Memory B cell (primary cell): ENCODE results near the gene IFNA21.
"Not testable (repeated sequence)": the region's sequence is repeated elsewhere in the genome, so short reads cannot be mapped to it uniquely, and the experiment has no call there.

Experiments used
- ATAC-seq: fragments of 150-1000 bp; cut with Tn5 transposase; 2 replicates; pipeline ENCODE4 v1.10.0; 2021; ENCODE audit warnings: low read depth, mild to moderate bottlenecking, moderate library complexity
- DNase-seq, 2 donors: peaks; one replicate each; pipeline ENCODE4 v3.0.0; 2022; ENCODE audit warnings: low spot score in 2 of 2
- H3K27ac Mint-ChIP-seq: one replicate; pipeline ENCODE4 v1.8.0; 2022; ENCODE audit warnings: mild to moderate bottlenecking, moderate library complexity, mixed read lengths
- H3K27me3 Mint-ChIP-seq: one replicate; pipeline ENCODE4 v1.8.0; 2022; ENCODE audit warnings: mixed read lengths
- H3K36me3 Mint-ChIP-seq: one replicate; pipeline ENCODE4 v1.8.0; 2022; ENCODE audit warnings: mild to moderate bottlenecking, mixed read lengths
- H3K4me1 Mint-ChIP-seq: one replicate; pipeline ENCODE4 v1.8.0; 2022; ENCODE audit warnings: mixed read lengths
- H3K4me3 Mint-ChIP-seq: one replicate; pipeline ENCODE4 v1.8.0; 2022; ENCODE audit warnings: mild to moderate bottlenecking, moderate library complexity, mixed read lengths
- H3K9me3 Mint-ChIP-seq: one replicate; pipeline ENCODE4 v1.8.0; 2022; ENCODE audit warnings: mixed read lengths

Gene IFNA21

GRCh38 chr9:21171351-21171750, 4.9 kb upstream of the IFNA21 start:
- no peak overlapping the region for H3K27ac Mint-ChIP-seq
- no peaks in the 10 kb centered on the region for H3K4me1 Mint-ChIP-seq
- DNase-seq (no peak), ATAC-seq (no peak)
- H3K9me3 Mint-ChIP-seq, result no peaks in the 10 kb centered on the region
- H3K36me3 Mint-ChIP-seq, result no peaks in the 10 kb centered on the region
- no peak overlapping the region for H3K4me3 Mint-ChIP-seq
- peaks cover 2% of the 10 kb centered on the region for H3K27me3 Mint-ChIP-seq

- Mint-ChIP-seq H3K9me3 (no peaks in the 10 kb centered on the region), H3K27me3 (peaks cover 2% of the 10 kb centered on the region), H3K36me3 (no peaks in the 10 kb centered on the region), H3K4me3 (no peak overlapping the region), H3K27ac (no peak overlapping the region), H3K4me1 (no peaks in the 10 kb centered on the region)
- ATAC-seq (no peak), DNase-seq (no peak)
Observed at GRCh38 chr9:21165516-21165915, 944 bp downstream of the IFNA21 start.

GRCh38 chr9:21160178-21160577, 6.3 kb downstream of the IFNA21 start:
- peaks cover 3% of the 10 kb centered on the region for H3K9me3 Mint-ChIP-seq
- H3K27ac Mint-ChIP-seq, result no peak overlapping the region
- DNase-seq (no peak), ATAC-seq (peak; percentile 51)
- peaks cover 7% of the 10 kb centered on the region for H3K4me1 Mint-ChIP-seq
- peaks cover 3% of the 10 kb centered on the region for H3K36me3 Mint-ChIP-seq
- H3K27me3 Mint-ChIP-seq, result peaks cover 2% of the 10 kb centered on the region
- no peak overlapping the region for H3K4me3 Mint-ChIP-seq

GRCh38 chr9:21155501-21155900, 11.0 kb downstream of the IFNA21 start:
- Mint-ChIP-seq H3K4me3 (no peak overlapping the region), H3K27me3 (peaks cover 8% of the 10 kb centered on the region), H3K36me3 (peaks cover 3% of the 10 kb centered on the region), H3K9me3 (peaks cover 3% of the 10 kb centered on the region), H3K27ac (no peak overlapping the region), H3K4me1 (peaks cover 9% of the 10 kb centered on the region)
- ATAC-seq (no peak), DNase-seq (no peak)

GRCh38 chr9:21154018-21154608, 12.3 kb downstream of the IFNA21 start:
- Mint-ChIP-seq H3K4me3 (no peak overlapping the region), H3K27me3 (peaks cover 11% of the 10 kb centered on the region), H3K27ac (no peak overlapping the region), H3K36me3 (peaks cover 5% of the 10 kb centered on the region), H3K9me3 (peaks cover 3% of the 10 kb centered on the region), H3K4me1 (peaks cover 4% of the 10 kb centered on the region)
- ATAC-seq (no peak), DNase-seq (no peak)

- peaks cover 3% of the 10 kb centered on the region for H3K9me3 Mint-ChIP-seq
- H3K4me3 Mint-ChIP-seq, result no peak overlapping the region
- H3K27ac Mint-ChIP-seq, result no peak overlapping the region
- DNase-seq (no peak), ATAC-seq (no peak)
- H3K4me1 Mint-ChIP-seq, result peaks cover 2% of the 10 kb centered on the region
- peaks cover 6% of the 10 kb centered on the region for H3K36me3 Mint-ChIP-seq
- H3K27me3 Mint-ChIP-seq, result peaks cover 9% of the 10 kb centered on the region
Observed at GRCh38 chr9:21153336-21154017, 13.0 kb downstream of the IFNA21 start.

- peak overlapping the region; percentile 7 for H3K4me3 Mint-ChIP-seq
- DNase-seq, result no peak
- H3K4me1 Mint-ChIP-seq, result peaks cover 6% of the 10 kb centered on the region
- H3K27me3 Mint-ChIP-seq, result no peaks in the 10 kb centered on the region
- no peak overlapping the region for H3K27ac Mint-ChIP-seq
- H3K9me3 Mint-ChIP-seq, result no peaks in the 10 kb centered on the region
- peak; percentile 53 for ATAC-seq
- peaks cover 2% of the 10 kb centered on the region for H3K36me3 Mint-ChIP-seq
Observed at GRCh38 chr9:21144603-21145002, 21.9 kb downstream of the IFNA21 start.

GRCh38 chr9:21141427-21141882, 25.0 kb downstream of the IFNA21 start, which contains the start of gene IFNW1:
IFNW1 (minus strand) TSS chr9:21141832; CDS start chr9:21141570, 262 bp downstream.
- H3K4me3 Mint-ChIP-seq, result no peak within 1 kb of the TSS
- ATAC-seq (no peak), DNase-seq (no peak)
- no peaks in the 10 kb centered on the region for H3K36me3 Mint-ChIP-seq
- H3K9me3 Mint-ChIP-seq, result no peaks in the 10 kb centered on the region
- H3K4me1 Mint-ChIP-seq, result peaks cover 6% of the 10 kb centered on the region
- H3K27me3 Mint-ChIP-seq, result no peaks in the 10 kb centered on the region
- H3K27ac Mint-ChIP-seq, result no peak within 1 kb of the TSS

GRCh38 chr9:21137020-21137419, 29.4 kb downstream of the IFNA21 start:
- no peaks in the 10 kb centered on the region for H3K36me3 Mint-ChIP-seq
- no peaks in the 10 kb centered on the region for H3K4me1 Mint-ChIP-seq
- no peak for ATAC-seq
- no peaks in the 10 kb centered on the region for H3K9me3 Mint-ChIP-seq
- no peak for DNase-seq
- H3K27me3 Mint-ChIP-seq, result peaks cover 7% of the 10 kb centered on the region
- no peak overlapping the region for H3K4me3 Mint-ChIP-seq
- no peak overlapping the region for H3K27ac Mint-ChIP-seq

GRCh38 chr9:21135736-21136135, 30.7 kb downstream of the IFNA21 start:
- no peaks in the 10 kb centered on the region for H3K36me3 Mint-ChIP-seq
- H3K4me3 Mint-ChIP-seq, result no peak overlapping the region
- DNase-seq (no peak), ATAC-seq (no peak)
- no peaks in the 10 kb centered on the region for H3K4me1 Mint-ChIP-seq
- peaks cover 7% of the 10 kb centered on the region for H3K27me3 Mint-ChIP-seq
- H3K9me3 Mint-ChIP-seq, result no peaks in the 10 kb centered on the region
- H3K27ac Mint-ChIP-seq, result no peak overlapping the region

- not testable (repeated sequence) for H3K36me3 Mint-ChIP-seq, ATAC-seq, H3K9me3 Mint-ChIP-seq, H3K4me3 Mint-ChIP-seq, H3K27ac Mint-ChIP-seq, DNase-seq, H3K4me1 Mint-ChIP-seq
- H3K27me3 Mint-ChIP-seq, result peaks cover 10% of the 10 kb centered on the region
Observed at GRCh38 chr9:21128186-21128585, 38.3 kb downstream of the IFNA21 start.

- Mint-ChIP-seq H3K4me3 (no peak overlapping the region), H3K36me3 (no peaks in the 10 kb centered on the region), H3K27me3 (peaks cover 16% of the 10 kb centered on the region), H3K9me3 (peaks cover 4% of the 10 kb centered on the region), H3K4me1 (peaks cover 2% of the 10 kb centered on the region), H3K27ac (no peak overlapping the region)
- DNase-seq, result no peak
- ATAC-seq, result peak; percentile 35
Observed at GRCh38 chr9:21121595-21122251, 44.7 kb downstream of the IFNA21 start.

- DNase-seq, result no peak
- Mint-ChIP-seq H3K4me1 (peaks cover 2% of the 10 kb centered on the region), H3K9me3 (peaks cover 4% of the 10 kb centered on the region), H3K27me3 (peaks cover 13% of the 10 kb centered on the region), H3K27ac (no peak overlapping the region), H3K36me3 (no peaks in the 10 kb centered on the region), H3K4me3 (no peak overlapping the region)
- no peak for ATAC-seq
Observed at GRCh38 chr9:21121079-21121478, 45.4 kb downstream of the IFNA21 start.

- peaks cover 10% of the 10 kb centered on the region for H3K27me3 Mint-ChIP-seq
- H3K4me1 Mint-ChIP-seq, result peaks cover under 1% of the 10 kb centered on the region
- no peak overlapping the region for H3K4me3 Mint-ChIP-seq
- DNase-seq (no peak), ATAC-seq (no peak)
- no peaks in the 10 kb centered on the region for H3K36me3 Mint-ChIP-seq
- H3K27ac Mint-ChIP-seq, result no peak overlapping the region
- peaks cover 2% of the 10 kb centered on the region for H3K9me3 Mint-ChIP-seq
Observed at GRCh38 chr9:21119093-21119770, 47.2 kb downstream of the IFNA21 start.
